Hepatocyte (in vitro differentiated cells): ENCODE results near the gene MTHFD1L. TPM values are rescaled to one million over a fixed set of nuclear protein-coding genes. Genes with fewer than 3 reads are reported as not detected.

ENCODE experiments used
- DNase-seq: peaks from one replicate; pipeline ENCODE4 v3.0.0-alpha.2; 2016; ENCODE audit warnings: low spot score
- H2AFZ ChIP-seq: fragments of 200-600 bp; sonication (generic); 2 replicates; pipeline ENCODE4 v1.6.0; 2016; ENCODE audit warnings: antibody characterized with exemption, mild to moderate bottlenecking
- H3K27ac ChIP-seq: fragments of 200-600 bp; sonication (generic); 2 replicates; pipeline ENCODE4 v1.5.1; 2016; ENCODE audit warnings: mild to moderate bottlenecking
- H3K27me3 ChIP-seq: fragments of 200-600 bp; sonication (generic); 2 replicates; pipeline ENCODE4 v1.6.1; 2016
- H3K36me3 ChIP-seq: fragments of 200-600 bp; sonication (generic); replicated peaks from 2 replicates; pipeline ENCODE4 v1.5.1; 2016; ENCODE audit warnings: low read depth; ENCODE audit not compliant: insufficient read depth
- H3K4me1 ChIP-seq: fragments of 200-600 bp; sonication (generic); 2 replicates; pipeline ENCODE4 v1.5.1; 2016; ENCODE audit warnings: mild to moderate bottlenecking, moderate library complexity; ENCODE audit not compliant: insufficient read depth
- H3K4me2 ChIP-seq: fragments of 200-600 bp; sonication (generic); 2 replicates; pipeline ENCODE4 v1.6.0; 2016
- H3K4me3 ChIP-seq: fragments of 200-600 bp; sonication (generic); 2 replicates; pipeline ENCODE4 v1.5.1; 2016; ENCODE audit warnings: mild to moderate bottlenecking
- H3K79me2 ChIP-seq: fragments of 200-600 bp; sonication (generic); 2 replicates; pipeline ENCODE4 v1.6.0; 2017; ENCODE audit warnings: mild to moderate bottlenecking
- H3K9me2 ChIP-seq: fragments of 200-600 bp; sonication (generic); replicated peaks from 2 replicates; pipeline ENCODE4 v1.6.0; 2017; ENCODE audit warnings: mild to moderate bottlenecking; ENCODE audit not compliant: insufficient read depth
- H3K9me3 ChIP-seq: fragments of 200-600 bp; sonication (generic); 2 replicates; pipeline ENCODE4 v1.5.1; 2016; ENCODE audit warnings: low read depth, mild to moderate bottlenecking
- H4K20me1 ChIP-seq: fragments of 200-600 bp; sonication (generic); 2 replicates; pipeline ENCODE4 v1.6.0; 2016; ENCODE audit warnings: mild to moderate bottlenecking; ENCODE audit not compliant: insufficient read depth, poor library complexity, severe bottlenecking
- CTCF ChIP-seq: fragments of 200-600 bp; sonication (generic); IDR thresholded peaks from 2 replicates; pipeline ENCODE4 v1.5.1; 2016; ENCODE audit warnings: antibody characterized with exemption, mild to moderate bottlenecking; ENCODE audit not compliant: poor library complexity
- EZH2 ChIP-seq: fragments of 200-600 bp; sonication (generic); IDR thresholded peaks from 2 replicates; pipeline ENCODE4 v1.6.1; 2016; ENCODE audit warnings: antibody characterized with exemption, mild to moderate bottlenecking, borderline replicate concordance
- EZH2phosphoT487 ChIP-seq: fragments of 200-600 bp; sonication (generic); IDR thresholded peaks from one replicate; pipeline ENCODE4 v1.6.1; 2018; ENCODE audit warnings: antibody characterized with exemption, mild to moderate bottlenecking, low read depth, moderate library complexity; ENCODE audit not compliant: unreplicated experiment, severe bottlenecking
- WGBS: methylation state at CpG from one replicate; pipeline ENCODE4 v1.1.6; 2016; ENCODE audit warnings: low lambda C conversion rate; ENCODE audit errors: missing lambda C conversion rate; 5-methylcytosine and 5-hydroxymethylcytosine counted together
- polyA plus RNA-seq: library from polyadenylated mRNA; unstranded; fragments of >200 nt; fragmentation: Nextera tagmentation; extraction: Ambion mirVana; gene quantifications from 2 replicates; pipeline ENCODE4 v1.2.1, GENCODE V29; 2016
- total RNA-seq: library from RNA; depleted of rRNA; stranded (reverse); fragments of >200 nt; gene quantifications from 2 replicates; pipeline ENCODE4 v1.2.3, GENCODE V29; 2014

The MTHFD1L gene
- total and polyA plus RNA-seq, 2 experiments from 2014 or later, result 28.4 to 30.8 TPM

GRCh38 chr6:151002491-151002935 lies 137.0 kb downstream of the MTHFD1L start:
- Histone ChIP-seq H3K79me2 (no peaks in the 10 kb centered on the region), H3K9me3 (no peaks in the 10 kb centered on the region), H3K27me3 (no peaks in the 10 kb centered on the region), H2AFZ (no peak overlapping the region), H3K27ac (no peak overlapping the region), H3K4me3 (no peak overlapping the region), H3K9me2 (no peaks in the 10 kb centered on the region), H3K36me3 (no peaks in the 10 kb centered on the region), H3K4me1 (peaks cover 4% of the 10 kb centered on the region), H4K20me1 (no peaks in the 10 kb centered on the region), H3K4me2 (no peak overlapping the region)
- no peak for DNase-seq
- TF ChIP-seq EZH2, result no peak
- TF ChIP-seq EZH2phosphoT487, result no peak
- TF ChIP-seq CTCF, result no peak
- 98% methylated on average over 17 of the region's 17 CpGs for WGBS

DNA sequence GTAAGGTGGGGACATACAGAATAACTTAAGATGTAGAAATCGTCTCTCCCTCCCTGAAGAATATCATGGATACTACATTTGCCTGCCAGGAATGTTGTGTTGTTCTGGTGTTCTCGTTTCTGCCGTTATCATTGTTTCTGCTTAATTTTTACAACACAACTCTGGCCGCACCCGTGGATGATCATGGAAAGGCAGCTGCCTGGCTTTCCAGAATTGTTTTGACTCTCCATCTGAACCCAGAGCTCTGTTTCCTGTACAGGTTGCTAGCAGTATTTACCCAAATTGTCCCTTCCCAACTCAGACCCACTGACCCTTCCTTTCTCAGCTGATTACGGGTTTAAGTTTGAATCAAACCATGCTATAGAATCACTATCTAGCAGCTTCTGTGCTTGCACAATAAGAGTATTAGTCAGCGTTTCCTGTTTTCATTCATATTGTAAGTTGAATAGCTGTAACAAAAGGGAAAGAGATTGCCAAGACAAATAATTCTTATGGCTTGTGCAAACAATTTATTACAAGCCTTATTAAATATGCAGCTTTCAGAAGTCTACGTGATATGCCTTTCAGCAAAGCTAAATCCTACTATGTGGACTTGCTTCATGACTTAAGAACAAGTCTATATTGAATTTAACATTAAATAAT lies 139.0 kb downstream of the MTHFD1L start:
- DNase-seq, result no peak
- Histone ChIP-seq H3K9me3 (no peaks in the 10 kb centered on the region), H3K4me1 (peaks cover 4% of the 10 kb centered on the region), H3K27me3 (no peaks in the 10 kb centered on the region), H2AFZ (no peak overlapping the region), H4K20me1 (no peaks in the 10 kb centered on the region), H3K36me3 (no peaks in the 10 kb centered on the region), H3K9me2 (no peaks in the 10 kb centered on the region), H3K4me3 (no peak overlapping the region), H3K27ac (peak overlapping the region; percentile 7), H3K4me2 (peak overlapping the region; percentile 15), H3K79me2 (no peaks in the 10 kb centered on the region)
- no peak for TF ChIP-seq CTCF
- TF ChIP-seq EZH2, result no peak
- TF ChIP-seq EZH2phosphoT487, result no peak
- 66% methylated on average over 8 of the region's 8 CpGs for WGBS

- no peaks in the 10 kb centered on the region for H3K79me2 ChIP-seq
- no peak overlapping the region for H2AFZ ChIP-seq
- 95% methylated on average over 6 of the region's 6 CpGs for WGBS
- H4K20me1 ChIP-seq, result no peaks in the 10 kb centered on the region
- TF ChIP-seq EZH2phosphoT487 (no peak), CTCF (no peak), EZH2 (no peak)
- no peaks in the 10 kb centered on the region for H3K27me3 ChIP-seq
- no peak overlapping the region for H3K4me3 ChIP-seq
- H3K36me3 ChIP-seq, result no peaks in the 10 kb centered on the region
- H3K4me2 ChIP-seq, result no peak overlapping the region
- H3K27ac ChIP-seq, result no peak overlapping the region
- DNase-seq, result no peak
- no peaks in the 10 kb centered on the region for H3K9me3 ChIP-seq
- no peaks in the 10 kb centered on the region for H3K9me2 ChIP-seq
- peaks cover 4% of the 10 kb centered on the region for H3K4me1 ChIP-seq
Measured at GRCh38 chr6:151005164-151005563, 139.7 kb downstream of the MTHFD1L start.
